ACHN (cell line): ENCODE results near the gene YBEY.
A peak's percentile ranks its signal among the peaks of the same experiment; 100 is the strongest.
"Not testable (repeated sequence)": the region's sequence is repeated elsewhere in the genome, so short reads cannot be mapped to it uniquely, and the experiment has no call there.

Source experiments
- DNase-seq: peaks from one replicate; pipeline ENCODE4 v3.0.0-alpha.2; 2015
- in situ Hi-C: cut with HindIII; loops from 2 replicates; pipeline ENCODE4 v1.10.0; 2017; ENCODE audit warnings: low sequenced_read_pairs, low pct_ligation_motif_present, low pct_unique_long_range_greater_than_20kb

YBEY gene

GRCh38 chr21:46295177-46295770 lies 9.1 kb downstream of the YBEY start:
- in situ Hi-C loops, result no loop called here
- DNase-seq, result peak; percentile 6

DNA sequence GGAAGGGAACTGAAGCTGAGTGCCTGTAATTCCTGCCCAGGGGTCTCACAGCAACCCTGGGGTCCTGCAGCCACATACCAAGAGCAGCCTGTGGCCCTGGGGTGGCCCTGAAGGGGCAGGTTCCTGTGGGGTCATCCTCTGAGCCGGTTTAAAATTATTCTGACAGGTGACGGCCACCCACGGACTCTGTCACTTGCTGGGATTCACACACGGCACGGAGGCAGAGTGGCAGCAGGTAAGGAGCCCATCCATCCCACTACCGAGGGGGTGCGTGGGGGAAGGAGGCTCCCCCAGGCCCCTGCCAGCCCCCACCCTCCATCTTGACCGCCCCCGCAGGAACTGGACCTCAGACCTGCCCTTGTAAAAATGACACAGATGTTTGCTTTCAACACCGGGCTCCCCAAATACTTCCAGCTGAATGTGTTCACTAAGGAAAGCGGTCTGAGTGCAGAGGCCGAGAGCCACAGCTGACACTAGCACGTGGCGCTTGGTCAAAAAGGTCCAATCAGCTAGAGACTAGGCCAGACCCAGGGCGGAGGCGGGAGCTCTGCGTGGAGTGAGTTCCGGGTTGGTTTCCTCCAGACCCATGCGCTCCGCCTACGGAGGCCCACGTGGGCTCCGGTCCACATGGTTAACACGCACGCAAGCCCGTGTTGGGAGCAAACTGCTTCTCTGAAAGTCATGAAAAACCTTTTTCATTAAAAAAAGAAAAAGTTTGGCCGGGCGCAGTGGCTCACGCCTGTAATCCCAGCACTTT lies 10.0 kb downstream of the YBEY start:
- no peak for DNase-seq
- in situ Hi-C loops, result no loop called here

GRCh38 chr21:46297338-46298271 lies 11.5 kb downstream of the YBEY start:
- no peak for DNase-seq

GRCh38 chr21:46299167-46299566 lies 13.0 kb downstream of the YBEY start:
- DNase-seq, result no peak
- in situ Hi-C loops, result no loop called here

More at GRCh38 chr21:46297338-46298271, 11.5 kb downstream of the YBEY start:
- in situ Hi-C loops, result no loop called here

DNA sequence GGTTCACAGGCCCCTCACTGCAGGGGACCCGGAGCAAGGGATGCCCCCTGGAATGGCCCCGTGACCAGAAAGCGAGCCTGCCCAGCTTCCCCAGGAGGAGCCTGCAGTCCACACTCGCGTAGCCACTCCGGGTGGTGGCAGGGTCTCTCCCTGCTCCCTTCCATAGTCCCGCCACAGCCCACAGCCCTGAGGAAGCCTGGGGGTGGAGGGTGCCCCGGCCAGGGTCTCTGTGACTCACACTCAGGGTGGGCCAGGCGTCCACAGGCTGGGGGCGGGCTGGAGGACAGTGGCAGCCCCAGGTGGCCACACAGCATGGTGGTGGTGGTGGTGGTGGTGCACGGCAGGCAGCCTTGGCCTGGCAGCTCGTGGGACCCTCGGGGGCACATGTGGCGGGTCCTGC lies 15.6 kb downstream of the YBEY start:
- no peak for DNase-seq
- in situ Hi-C loops, result no loop called here

DNA sequence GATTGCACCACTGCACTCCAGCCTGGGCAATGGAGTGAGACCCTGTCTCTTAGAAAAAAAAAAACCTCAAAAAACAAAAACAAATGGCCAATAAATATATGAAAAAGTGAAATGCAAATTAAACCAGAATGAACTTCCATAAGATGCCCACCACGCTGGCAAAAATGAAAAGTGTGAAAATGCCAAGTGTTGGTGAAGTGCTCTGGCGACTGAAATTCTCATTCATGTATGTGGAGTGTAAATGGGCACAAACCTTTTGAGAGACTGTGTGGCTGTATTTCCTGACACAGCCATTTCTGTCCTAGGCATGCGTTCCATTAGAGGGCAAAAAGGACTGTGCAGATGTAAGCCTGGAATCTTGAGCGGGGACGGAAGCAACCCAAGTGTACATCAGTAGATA lies 18.3 kb downstream of the YBEY start:
- in situ Hi-C loops, result no loop called here
- no peak for DNase-seq

DNA sequence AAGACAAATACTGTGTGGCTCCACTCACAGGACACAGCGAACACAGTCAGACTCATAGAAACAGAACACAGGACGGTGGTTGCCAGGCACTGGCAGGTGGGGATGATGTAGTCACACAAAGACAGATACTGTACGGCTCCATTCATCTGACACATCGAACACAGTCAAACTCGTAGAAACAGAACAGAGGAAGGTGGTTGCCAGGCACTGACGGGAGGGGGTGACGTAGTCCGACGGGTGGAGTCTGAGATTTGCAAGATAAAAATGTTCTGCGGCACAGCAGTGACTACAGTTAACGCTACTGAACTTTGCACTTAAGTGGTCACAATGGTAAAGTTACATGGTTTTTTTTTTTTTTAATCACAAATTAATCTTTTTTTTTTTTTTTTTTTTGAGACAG lies 18.8 kb downstream of the YBEY start:
- no peak for DNase-seq
- in situ Hi-C loops, result no loop called here

DNA sequence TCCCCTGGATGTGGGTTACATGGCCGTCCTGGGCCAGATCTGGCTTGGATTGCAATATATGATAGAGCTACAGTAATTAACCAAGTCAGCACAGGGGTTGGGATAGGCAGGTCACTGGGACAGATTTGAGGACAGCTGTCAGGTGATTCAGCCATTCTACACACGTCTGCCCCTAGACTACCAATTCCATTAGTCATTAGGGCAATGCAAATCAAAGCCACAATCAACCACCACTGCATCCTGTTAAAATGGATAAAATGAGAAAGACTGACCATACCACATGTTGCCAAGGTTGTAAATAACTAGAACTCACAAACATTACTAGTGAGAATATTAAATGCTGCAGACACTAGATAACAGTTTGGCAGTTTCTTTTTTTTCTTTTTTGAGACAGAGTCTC lies 21.5 kb downstream of the YBEY start:
- in situ Hi-C loops, result no loop called here

DNA sequence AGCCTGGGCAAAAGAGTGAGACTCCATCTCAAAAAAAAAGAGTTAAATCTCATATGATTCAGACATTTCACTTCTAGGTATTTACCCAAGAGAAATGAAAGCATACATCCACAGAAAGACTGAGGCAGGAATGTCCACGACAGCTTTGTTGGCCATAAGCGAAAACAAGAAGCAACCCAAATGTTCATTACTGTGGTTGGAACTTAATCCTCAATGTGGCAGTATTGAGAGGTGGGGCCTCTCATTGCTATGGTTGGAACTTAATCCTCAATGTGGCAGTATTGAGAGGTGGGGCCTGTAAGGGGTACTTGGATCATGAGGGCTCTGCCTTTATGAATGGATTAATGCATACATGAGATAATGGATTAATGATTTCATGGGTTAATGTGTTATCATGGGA lies 22.3 kb downstream of the YBEY start:
- no peak for DNase-seq
- in situ Hi-C loops, result no loop called here

More for the DNA sequence above, 21.5 kb downstream of the YBEY start:
- peak; percentile 6 for DNase-seq

DNA sequence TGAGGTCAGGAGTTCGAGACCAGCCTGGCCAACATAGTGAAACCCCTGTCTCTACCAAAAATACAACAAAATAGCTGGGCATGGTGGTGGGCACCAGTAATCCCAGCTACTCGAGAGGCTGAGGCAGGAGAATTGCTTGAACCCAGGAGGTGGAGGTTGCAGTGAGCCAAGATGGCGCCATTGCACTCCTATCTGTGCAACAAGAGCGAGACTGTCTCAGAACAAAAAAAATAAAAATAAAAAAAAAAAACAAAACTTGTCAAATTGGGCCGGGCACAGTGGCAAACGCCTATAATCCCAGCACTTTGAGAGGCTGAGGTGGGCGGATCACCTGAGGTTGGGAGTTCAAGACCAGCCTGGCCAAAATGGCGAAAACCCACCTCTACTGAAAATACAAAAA lies 24.1 kb downstream of the YBEY start:
- DNase-seq, in situ Hi-C loops: not testable (repeated sequence)

GRCh38 chr21:46311568-46311967 lies 25.4 kb downstream of the YBEY start:
- in situ Hi-C loops, result no loop called here
- no peak for DNase-seq

DNA sequence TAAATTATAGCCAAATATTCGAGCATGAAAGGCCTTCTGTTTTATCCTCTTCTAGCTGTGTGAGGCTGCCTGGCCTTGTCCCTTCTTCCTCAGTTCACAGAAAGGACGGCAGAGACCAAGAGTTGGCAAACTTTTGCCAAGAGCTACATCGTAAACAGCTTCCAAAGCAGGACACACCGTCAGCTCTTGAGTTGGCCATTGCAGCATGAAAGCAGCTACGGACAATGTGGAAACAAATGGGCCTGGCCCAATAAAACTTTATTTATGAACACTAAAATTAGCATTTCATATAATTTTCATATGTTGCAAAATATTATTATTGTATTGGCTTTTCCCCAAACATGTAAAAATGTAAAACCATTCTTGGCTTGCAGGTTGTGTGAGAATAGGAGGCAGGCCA lies 26.8 kb downstream of the YBEY start:
- no peak for DNase-seq
- in situ Hi-C loops, result no loop called here

- DNase-seq, result no peak
- in situ Hi-C loops, result no loop called here
Observed at GRCh38 chr21:46314441-46315020, 28.4 kb downstream of the YBEY start.

DNA sequence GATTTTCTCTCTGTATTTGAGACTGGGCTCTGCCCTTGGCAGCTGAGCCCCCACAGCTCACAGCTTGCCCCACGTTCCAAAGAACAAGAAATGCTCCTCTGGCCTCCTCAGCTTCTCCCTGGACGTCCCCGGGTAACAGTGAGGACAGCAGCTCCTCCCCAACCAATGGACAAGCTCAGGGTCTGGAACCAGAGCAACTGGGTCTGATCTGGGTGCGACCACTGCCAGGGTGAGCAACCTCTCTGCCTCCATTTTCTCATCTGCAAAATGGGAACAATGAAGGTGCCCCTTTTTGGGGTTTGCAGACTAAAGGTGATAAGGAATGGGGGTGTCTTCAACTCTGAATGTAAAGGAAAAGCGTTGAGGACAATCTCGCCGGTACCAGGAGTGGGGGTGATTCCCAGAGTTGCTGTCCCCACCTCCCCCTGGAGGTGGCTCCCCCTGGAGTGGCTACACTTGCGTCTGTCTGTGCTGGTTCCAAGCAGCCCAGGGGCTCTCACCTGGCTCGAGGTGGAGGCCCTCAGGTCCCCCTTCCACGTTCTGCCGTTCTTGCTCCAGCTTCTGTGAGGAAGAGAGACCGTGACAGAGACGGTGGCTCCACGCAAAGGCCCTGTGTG lies 30.7 kb downstream of the YBEY start:
- DNase-seq, result no peak
- in situ Hi-C loops, result no loop called here

DNA sequence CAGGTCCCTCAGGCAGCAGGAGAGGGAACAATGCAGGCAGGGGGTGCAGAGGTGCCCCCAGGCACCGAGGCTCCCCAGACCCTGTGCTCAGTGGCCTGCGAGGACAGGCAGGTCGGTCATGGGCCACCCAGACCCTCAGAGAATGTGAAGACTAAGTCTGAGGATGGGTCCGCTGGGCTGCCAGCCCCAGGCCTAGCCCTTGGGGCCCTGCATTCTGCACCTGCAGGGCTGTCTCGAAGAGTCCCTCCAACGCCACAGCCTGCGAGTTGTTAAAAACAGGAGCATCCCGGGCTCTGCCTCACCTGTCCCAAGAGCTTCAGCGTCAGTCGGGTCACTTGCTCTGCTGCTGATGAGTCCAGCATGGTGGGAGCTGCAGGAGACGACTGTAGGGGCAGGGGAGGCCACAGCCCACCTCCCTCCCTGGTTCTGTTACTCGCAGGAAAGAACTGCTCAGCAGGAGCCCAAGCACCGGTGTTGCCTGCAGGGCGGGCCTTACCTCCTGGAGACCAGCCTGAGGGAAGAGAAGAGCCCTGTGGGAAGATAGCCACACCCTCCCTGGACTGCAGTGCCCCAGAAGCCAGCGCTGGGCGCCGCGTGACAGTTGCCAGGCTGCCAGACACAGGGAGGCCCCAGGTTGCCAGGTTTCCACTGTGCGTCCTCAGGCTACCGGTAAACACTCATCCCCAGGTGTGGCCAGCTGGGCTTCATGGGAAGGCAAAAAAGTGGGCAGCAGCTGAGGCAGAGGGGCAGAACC lies 31.7 kb downstream of the YBEY start:
- no peak for DNase-seq
- in situ Hi-C loops, result no loop called here

DNA sequence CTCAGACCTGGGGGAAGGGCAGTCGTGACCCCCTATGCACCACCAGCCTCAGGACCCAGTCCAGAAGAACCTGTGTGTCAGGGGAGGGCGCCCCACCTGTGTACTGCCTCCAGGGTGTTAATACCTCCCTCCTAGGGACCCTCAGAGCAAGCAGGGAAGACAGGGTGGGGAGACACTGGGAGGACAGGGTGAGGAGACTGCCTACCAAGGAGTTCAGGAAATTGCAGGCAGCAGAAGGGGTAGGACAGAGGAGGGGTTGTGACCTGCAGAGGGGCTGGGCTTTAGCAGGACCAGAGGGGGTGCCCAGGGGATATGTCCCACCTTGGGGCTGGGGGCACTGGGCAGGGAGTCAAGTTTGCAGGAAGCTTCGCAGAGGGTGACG lies 32.3 kb downstream of the YBEY start:
- DNase-seq, result no peak
- in situ Hi-C loops, result no loop called here

DNA sequence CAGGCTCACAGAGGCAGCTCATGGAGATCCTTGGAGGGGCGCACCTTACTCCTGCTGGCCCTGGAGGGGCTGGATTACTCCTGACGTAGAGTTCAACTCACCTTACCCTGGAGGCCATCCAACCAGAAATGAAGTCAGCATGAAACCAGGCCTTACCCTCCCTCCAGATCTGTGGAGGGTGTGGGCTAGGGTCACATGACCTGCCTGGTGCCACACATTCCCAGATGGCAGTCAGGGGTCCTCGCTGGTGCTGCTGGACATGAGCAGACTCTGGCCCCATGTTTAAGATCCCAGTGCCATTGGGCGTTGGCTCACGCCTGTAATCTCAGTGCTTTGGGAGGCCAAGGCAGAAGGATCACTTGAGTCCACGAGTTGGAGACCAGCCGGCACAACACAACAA lies 33.0 kb downstream of the YBEY start:
- DNase-seq, result no peak
- in situ Hi-C loops, result no loop called here

- no peak for DNase-seq
Observed at GRCh38 chr21:46320331-46320801, 34.2 kb downstream of the YBEY start.

More at GRCh38 chr21:46320331-46320801, 34.2 kb downstream of the YBEY start:
- in situ Hi-C loops, result no loop called here
